ENCODE data around the gene FAM174C. TPM values are rescaled to one million over a fixed set of nuclear protein-coding genes. Genes with fewer than 3 reads are reported as not detected.

Gene FAM174C
- polyA plus RNA-seq, 1 of the 3 experiments (the other 2 are of a cell fraction), result 78.0 TPM

GRCh38 chr19:1290196-1290702 lies 14.9 kb downstream of the FAM174C start:
- H3K4me3 ChIP-seq (ENCODE audit: low read depth in 2 of 2, low read length in 1 of 2), result no peak overlapping the region
- 100% methylated on average over 3 of the region's 24 CpGs for WGBS (ENCODE audit: low lambda C conversion rate)
- DNase-seq, result no peak
- no peak overlapping the region for H3K4me2 ChIP-seq
- ChIA-PET POLR2A (interaction anchor here (0.6 kb wide), 1 partner anchor 118 kb away, joined by 3 read pairs; no protein-coding TSS in a partner anchor), CTCF (interaction anchor here (0.9 kb wide), 1 partner anchor 24 kb away, joined by 3 read pairs; no protein-coding TSS in a partner anchor)
- no peak overlapping the region for H3K9ac ChIP-seq
- TF ChIP-seq CTCF (IDR thresholded peaks at IDR 0.05) (no peak), GATA2 (CRISPR knock-in tag; IDR thresholded peaks at IDR 0.05) (no peak), TEAD4 (IDR thresholded peaks at IDR 0.05; ENCODE audit: borderline replicate concordance, insufficient read depth) (no peak), TAF1 (IDR thresholded peaks at IDR 0.05; ENCODE audit: borderline replicate concordance, low read depth, low read length) (no peak), EP300 (IDR thresholded peaks at IDR 0.05; ENCODE audit: borderline replicate concordance in 1 of 2, low read depth in 1 of 2, low read length in 1 of 2) (no peak), MEF2A (IDR thresholded peaks at IDR 0.05; ENCODE audit: borderline replicate concordance, low read depth) (no peak), RXRA (IDR thresholded peaks at IDR 0.05; ENCODE audit: borderline replicate concordance, low read depth) (no peak), MAX (IDR thresholded peaks at IDR 0.05; ENCODE audit: low read depth) (no peak), RAD21 (IDR thresholded peaks at IDR 0.05; ENCODE audit: low read length) (no peak), USF1 (IDR thresholded peaks at IDR 0.05; ENCODE audit: borderline replicate concordance, low read depth) (no peak), SMC3 (IDR thresholded peaks at IDR 0.05; ENCODE audit: low read depth, low read length) (no peak), MXI1 (IDR thresholded peaks at IDR 0.05; ENCODE audit: low read depth, low read length) (no peak), ZBTB33 (IDR thresholded peaks at IDR 0.05; ENCODE audit: borderline replicate concordance, low read depth) (no peak), REST (IDR thresholded peaks at IDR 0.05; ENCODE audit: low read depth, low read length) (no peak), RFX5 (IDR thresholded peaks at IDR 0.05; ENCODE audit: low read length) (no peak), YY1 (IDR thresholded peaks at IDR 0.05; ENCODE audit: low read depth) (no peak), TCF12 (IDR thresholded peaks at IDR 0.05) (no peak), FOSL2 (IDR thresholded peaks at IDR 0.05; ENCODE audit: borderline replicate concordance, low read depth) (no peak), NRF1 (IDR thresholded peaks at IDR 0.05; ENCODE audit: low read depth, low read length) (no peak), PBX3 (IDR thresholded peaks at IDR 0.05) (no peak)
- H3K27ac ChIP-seq (ENCODE audit: low read depth in 2 of 2, low read length in 1 of 2), result no peak overlapping the region
- no peak overlapping the region for H2AFZ ChIP-seq (ENCODE audit: low read depth)
- H3K9me2 ChIP-seq, result no peaks in the 10 kb centered on the region
- no peaks in the 10 kb centered on the region for H3K9me3 ChIP-seq
- H4K20me1 ChIP-seq (ENCODE audit: insufficient read depth), result no peaks in the 10 kb centered on the region
- no peaks in the 10 kb centered on the region for H3K36me3 ChIP-seq (replicated peaks in 1 of 2; ENCODE audit: control insufficient read depth in 1 of 2, insufficient read depth in 2 of 2, low read length in 1 of 2)
- H3F3A ChIP-seq (replicated peaks; ENCODE audit: insufficient read depth), result peaks cover under 1% of the 10 kb centered on the region
- H3K79me2 ChIP-seq (ENCODE audit: insufficient read depth), result no peaks in the 10 kb centered on the region
- H3K27me3 ChIP-seq (ENCODE audit: insufficient read depth), result no peaks in the 10 kb centered on the region
- peaks cover 0 to 8% of the 10 kb centered on the region in 2 experiments; a peak in 1 of 4 replicates for H3K4me1 ChIP-seq (ENCODE audit: control insufficient read depth in 1 of 2, insufficient read depth in 2 of 2, low read depth in 1 of 2, low read length in 1 of 2)

All from SK-N-SH (cell line).